GM15510 (cell line): ENCODE results near the gene DNAJC11.

Experiments
- POLR2A ChIP-seq: IDR thresholded peaks from 3 replicates; pipeline ENCODE4 v1.6.1; 2011; ENCODE audit warnings: borderline replicate concordance; ENCODE audit not compliant: insufficient read length; ENCODE audit errors: extremely low read depth

The DNAJC11 gene

GRCh38 chr1:6588893-6589520, 112.6 kb downstream of the DNAJC11 start:
- no peak for TF ChIP-seq POLR2A

- TF ChIP-seq POLR2A: no peak
Observed at GRCh38 chr1:6588128-6588892, 113.3 kb downstream of the DNAJC11 start.

- no peak for TF ChIP-seq POLR2A
Observed at GRCh38 chr1:6587261-6588005, 114.2 kb downstream of the DNAJC11 start.

- no peak for TF ChIP-seq POLR2A
Observed at GRCh38 chr1:6586404-6586816, 115.2 kb downstream of the DNAJC11 start.

- no peak for TF ChIP-seq POLR2A
Observed at GRCh38 chr1:6585841-6586240, 115.8 kb downstream of the DNAJC11 start.

- no peak for TF ChIP-seq POLR2A
Observed at GRCh38 chr1:6585081-6585722, 116.4 kb downstream of the DNAJC11 start.
